MCF 10A (cell line): Measurements from ENCODE around the gene CTDNEP1. TPM values are rescaled to one million over a fixed set of nuclear protein-coding genes. Genes with fewer than 3 reads are reported as not detected.

ENCODE experiments used
- BruUV-seq: library from RNA; stranded (reverse); fragments of 400-500 nt; replicated peaks from 2 replicates; lab custom pipeline; 2021; lab: Mats Ljungman, UMichigan
- CTCF ChIA-PET: fragments of 300-600 bp; sonication (Branson Sonifier 250); formaldehyde crosslinking; extraction: SDS; loops from one replicate; lab custom pipeline; 2021; ENCODE audit warnings: antibody characterized with exemption, inconsistent platforms; lab: Yijun Ruan, JAX
- POLR2A ChIA-PET: fragments of 300-600, 350-650 bp; sonication (Branson Sonifier 250); formaldehyde crosslinking; extraction: SDS; loops from one replicate; lab custom pipeline; 2020; ENCODE audit warnings: antibody characterized with exemption, inconsistent platforms; lab: Yijun Ruan, JAX
- DNase-seq: peaks from one replicate; pipeline ENCODE4 v3.0.0-alpha.2; 2018; ENCODE audit not compliant: unreplicated experiment
- H3K27ac Mint-ChIP-seq: one replicate; pipeline ENCODE4 v1.8.0; 2022; ENCODE audit warnings: mild to moderate bottlenecking, low read depth, mixed read lengths; ENCODE audit not compliant: unreplicated experiment
- H3K27me3 Mint-ChIP-seq: one replicate; pipeline ENCODE4 v1.8.0; 2022; ENCODE audit warnings: mixed read lengths; ENCODE audit not compliant: insufficient read depth, unreplicated experiment
- H3K36me3 Mint-ChIP-seq: one replicate; pipeline ENCODE4 v1.8.0; 2022; ENCODE audit warnings: mild to moderate bottlenecking, moderate library complexity, mixed read lengths; ENCODE audit not compliant: insufficient read depth, unreplicated experiment
- H3K4me1 Mint-ChIP-seq: one replicate; pipeline ENCODE4 v1.8.0; 2022; ENCODE audit warnings: mixed read lengths; ENCODE audit not compliant: insufficient read depth, unreplicated experiment
- H3K4me3 Mint-ChIP-seq: one replicate; pipeline ENCODE4 v1.8.0; 2022; ENCODE audit warnings: mild to moderate bottlenecking, moderate library complexity, mixed read lengths; ENCODE audit not compliant: unreplicated experiment
- H3K9me3 Mint-ChIP-seq: one replicate; pipeline ENCODE4 v1.8.0; 2022; ENCODE audit warnings: mixed read lengths; ENCODE audit not compliant: unreplicated experiment
- intact Hi-C: fragments of 100-400 bp; cut with micrococcal nuclease; formaldehyde crosslinking; loops from 2 replicates; pipeline ENCODE4 v1.14.1; 2022
- total RNA-seq: library from RNA; stranded (reverse); gene quantifications from 2 replicates; pipeline ENCODE4 v1.2.3, GENCODE V29; 2022
- TF ChIP-seq, protein P1 (sequence below): fragments of 200-600 bp; IDR thresholded peaks from one replicate; pipeline ENCODE4 v1.8.0; 2022; ENCODE audit warnings: antibody characterized with exemption, mild to moderate bottlenecking; ENCODE audit not compliant: unreplicated experiment

Gene CTDNEP1
- total RNA-seq, 1 experiment from 2014 or later = 148 TPM

DNA sequence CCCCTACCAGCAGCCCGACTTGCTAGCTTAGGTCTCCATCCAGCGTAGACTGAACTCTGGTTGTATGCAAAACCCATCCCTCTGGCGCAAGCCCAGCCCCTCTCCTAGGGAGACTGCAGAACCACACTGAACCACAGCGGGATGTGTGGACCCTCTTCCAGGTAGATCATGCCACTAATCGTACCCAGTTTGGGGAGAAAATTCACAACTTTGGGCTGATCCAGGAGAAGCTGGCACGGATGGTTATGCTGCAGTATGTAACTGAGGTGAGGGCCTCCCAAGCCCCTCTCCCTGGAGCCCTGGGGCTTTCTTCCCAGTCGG lies 28.6 kb downstream of the CTDNEP1 start:
- DNase-seq = no peak
- no peaks in the 10 kb centered on the region for H3K27me3 Mint-ChIP-seq
- no peaks in the 10 kb centered on the region for H3K9me3 Mint-ChIP-seq
- no TSS peak for BruUV-seq
- H3K4me1 Mint-ChIP-seq = peaks cover 29% of the 10 kb centered on the region
- intact Hi-C loops = no loop called here
- ChIA-PET POLR2A (interaction anchor here (9.0 kb wide), 1 partner anchor 14 kb away, joined by 278 read pairs; the partner anchor contains the start of genes DVL2, GABARAP and PHF23), CTCF (interaction anchor here (0.9 kb wide), 2 partner anchors 9 to 32 kb away, joined by 3 to 4 read pairs; no protein-coding TSS in a partner anchor)
- H3K4me3 Mint-ChIP-seq = no peak overlapping the region
- peaks cover 74% of the 10 kb centered on the region for H3K36me3 Mint-ChIP-seq
- H3K27ac Mint-ChIP-seq = no peak overlapping the region
- TF ChIP-seq, protein P1, sequence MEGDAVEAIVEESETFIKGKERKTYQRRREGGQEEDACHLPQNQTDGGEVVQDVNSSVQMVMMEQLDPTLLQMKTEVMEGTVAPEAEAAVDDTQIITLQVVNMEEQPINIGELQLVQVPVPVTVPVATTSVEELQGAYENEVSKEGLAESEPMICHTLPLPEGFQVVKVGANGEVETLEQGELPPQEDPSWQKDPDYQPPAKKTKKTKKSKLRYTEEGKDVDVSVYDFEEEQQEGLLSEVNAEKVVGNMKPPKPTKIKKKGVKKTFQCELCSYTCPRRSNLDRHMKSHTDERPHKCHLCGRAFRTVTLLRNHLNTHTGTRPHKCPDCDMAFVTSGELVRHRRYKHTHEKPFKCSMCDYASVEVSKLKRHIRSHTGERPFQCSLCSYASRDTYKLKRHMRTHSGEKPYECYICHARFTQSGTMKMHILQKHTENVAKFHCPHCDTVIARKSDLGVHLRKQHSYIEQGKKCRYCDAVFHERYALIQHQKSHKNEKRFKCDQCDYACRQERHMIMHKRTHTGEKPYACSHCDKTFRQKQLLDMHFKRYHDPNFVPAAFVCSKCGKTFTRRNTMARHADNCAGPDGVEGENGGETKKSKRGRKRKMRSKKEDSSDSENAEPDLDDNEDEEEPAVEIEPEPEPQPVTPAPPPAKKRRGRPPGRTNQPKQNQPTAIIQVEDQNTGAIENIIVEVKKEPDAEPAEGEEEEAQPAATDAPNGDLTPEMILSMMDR = no peak

DNA sequence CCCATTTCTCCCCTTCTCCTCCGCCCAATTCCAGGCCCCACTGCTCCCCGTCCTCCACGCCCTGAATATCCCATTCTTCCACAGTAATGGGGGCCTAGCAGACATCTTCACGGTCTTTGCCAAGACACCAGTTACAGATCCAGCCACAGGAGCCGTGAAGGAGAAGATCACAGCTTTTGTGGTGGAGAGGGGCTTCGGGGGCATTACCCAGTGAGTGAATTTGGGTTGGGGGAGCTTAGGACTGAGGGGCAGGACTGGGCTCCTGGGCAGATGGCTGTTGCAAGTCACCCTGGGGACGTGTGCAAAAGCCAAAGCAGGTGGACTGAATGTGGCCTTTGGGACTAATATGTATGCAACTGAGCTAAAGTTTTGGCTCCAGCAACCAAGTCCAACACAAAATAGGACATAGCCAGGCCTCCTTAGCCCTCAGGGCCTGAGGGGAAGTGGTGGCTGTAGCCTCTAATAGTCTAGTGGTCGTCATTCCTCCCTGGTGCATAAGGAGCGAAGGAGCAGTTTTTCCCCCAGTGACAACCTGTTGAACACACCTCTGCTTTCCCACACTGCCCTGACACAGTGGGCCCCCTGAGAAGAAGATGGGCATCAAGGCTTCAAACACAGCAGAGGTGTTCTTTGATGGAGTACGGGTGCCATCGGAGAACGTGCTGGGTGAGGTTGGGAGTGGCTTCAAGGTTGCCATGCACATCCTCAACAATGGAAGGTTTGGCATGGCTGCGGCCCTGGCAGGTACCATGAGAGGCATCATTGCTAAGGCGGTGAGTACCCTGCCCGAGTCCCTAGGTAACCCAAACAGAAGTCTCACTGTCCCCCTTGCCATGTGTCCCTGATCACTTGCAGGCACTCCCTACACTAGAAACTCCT lies 29.2 kb downstream of the CTDNEP1 start:
- TF ChIP-seq, protein P1 = no peak
- no peak for DNase-seq
- Mint-ChIP-seq H3K36me3 (peaks cover 68% of the 10 kb centered on the region), H3K27me3 (no peaks in the 10 kb centered on the region), H3K4me3 (no peak overlapping the region), H3K4me1 (peaks cover 25% of the 10 kb centered on the region), H3K27ac (no peak overlapping the region), H3K9me3 (no peaks in the 10 kb centered on the region)
- intact Hi-C loops = no loop called here
- CTCF ChIA-PET = interaction anchor here (0.9 kb wide), 2 partner anchors 10 to 33 kb away, joined by 3 to 4 read pairs; no protein-coding TSS in a partner anchor
- BruUV-seq = no TSS peak
- POLR2A ChIA-PET = interaction anchor here (1.0 to 9.0 kb wide), 4 partner anchors 14 to 186 kb away, joined by 3 to 278 read pairs (median 10); partner anchors contain the start of genes DVL2, GABARAP, PHF23 and SLC16A13

DNA sequence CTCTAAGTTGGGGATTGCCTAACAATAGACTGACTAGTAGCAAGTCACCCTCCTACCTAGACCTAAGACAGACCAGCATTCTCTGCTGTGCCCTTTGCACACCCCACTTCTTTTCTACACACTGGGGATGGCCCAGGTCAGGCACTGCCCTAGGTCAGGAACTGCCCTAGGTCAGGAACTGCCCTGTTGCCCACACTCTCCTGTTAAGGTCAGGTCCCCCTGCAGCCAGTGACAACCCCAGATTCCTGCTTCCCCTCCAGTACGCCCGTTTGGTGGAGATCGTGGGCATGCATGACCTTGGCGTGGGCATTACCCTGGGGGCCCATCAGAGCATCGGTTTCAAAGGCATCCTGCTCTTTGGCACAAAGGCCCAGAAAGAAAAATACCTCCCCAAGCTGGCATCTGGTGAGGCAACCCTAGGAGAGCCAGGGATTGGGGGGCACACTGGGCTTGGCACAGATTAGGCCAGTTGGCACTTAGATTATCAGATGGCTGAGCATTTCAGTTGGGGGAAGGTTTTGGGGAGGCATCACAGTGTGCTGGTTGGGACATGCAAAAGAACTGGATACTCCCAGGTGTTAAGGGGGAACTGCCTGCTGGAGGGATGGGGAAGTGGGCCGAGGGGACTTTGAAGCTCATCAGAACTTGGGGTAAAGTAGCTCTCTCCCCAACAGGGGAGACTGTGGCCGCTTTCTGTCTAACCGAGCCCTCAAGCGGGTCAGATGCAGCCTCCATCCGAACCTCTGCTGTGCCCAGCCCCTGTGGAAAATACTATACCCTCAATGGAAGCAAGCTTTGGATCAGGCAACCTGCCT lies 30.0 kb downstream of the CTDNEP1 start:
- TF ChIP-seq, protein P1 = no peak
- Mint-ChIP-seq H3K4me1 (peaks cover 27% of the 10 kb centered on the region), H3K9me3 (no peaks in the 10 kb centered on the region), H3K27me3 (no peaks in the 10 kb centered on the region), H3K36me3 (peaks cover 60% of the 10 kb centered on the region), H3K4me3 (peak overlapping the region; percentile 86), H3K27ac (peak overlapping the region; percentile 96)
- intact Hi-C loops = loop anchor here (1.0 kb wide), 1 partner anchor 75 kb away; no protein-coding TSS in a partner anchor
- POLR2A ChIA-PET = interaction anchor here (0.7 to 9.0 kb wide), 12 partner anchors 15 to 669 kb away, joined by 3 to 278 read pairs (median 7); partner anchors contain the start of genes CTDNEP1, DVL2, GABARAP and MPDU1
- BruUV-seq = TSS peak; percentile 6
- CTCF ChIA-PET = interaction anchor here (0.6 to 2.0 kb wide), 5 partner anchors 10 to 75 kb away, joined by 3 to 9 read pairs (median 5); partner anchors contain the start of genes DVL2 and PHF23
- DNase-seq = no peak
